ENCODE measurements around the gene METTL25. TPM values are rescaled to one million over a fixed set of nuclear protein-coding genes. Genes with fewer than 3 reads are reported as not detected.

METTL25 gene
- total RNA-seq, 5 donors from 2014 or later (not counting 1 experiment from before 2014, with no cell fraction given), result 14.5 to 19.7 (median 19.0) TPM

DNA sequence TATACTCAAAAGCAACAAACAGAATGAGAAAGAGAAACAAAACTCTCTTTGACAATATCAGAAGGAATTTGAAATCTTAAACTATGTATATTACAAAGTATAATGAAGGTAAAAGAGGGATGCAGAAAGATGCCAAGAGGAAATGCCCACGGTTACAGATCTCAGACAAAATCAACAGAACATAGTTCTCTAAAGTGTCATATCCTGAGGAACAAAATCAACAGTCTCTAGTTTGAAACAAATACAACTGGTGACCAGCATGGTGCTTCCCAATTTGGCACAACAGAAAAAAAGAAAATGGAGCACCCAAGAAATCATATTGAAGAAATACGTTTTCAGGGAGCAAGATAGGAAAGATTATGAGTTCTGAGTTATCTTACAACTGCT, 116.5 kb downstream of the METTL25 start:
- Histone ChIP-seq H3K27me3 (replicated peaks in 1 of 2; ENCODE audit: control insufficient read depth in 2 of 2, extremely low read depth in 1 of 2, insufficient read depth in 2 of 2, low read length in 1 of 2) (no peaks in the 10 kb centered on the region), H3K36me3 (ENCODE audit: control insufficient read depth in 2 of 2, extremely low read depth in 1 of 2, insufficient read depth in 1 of 2, low read length in 1 of 2) (peaks cover 0 to 7% of the 10 kb centered on the region in 2 donors), H3K27ac (ENCODE audit: low read length) (no peak overlapping the region), H3K9me3 (no peaks in the 10 kb centered on the region), H3K4me3 (ENCODE audit: control insufficient read depth in 1 of 2, extremely low read depth in 1 of 2, low read length in 1 of 2) (no peak overlapping the region), H3K4me1 (ENCODE audit: control insufficient read depth in 1 of 2, extremely low read depth in 1 of 2, insufficient read depth in 2 of 2, low read length in 2 of 2) (no peaks in the 10 kb centered on the region)
- ChIA-PET CTCF (no interaction called here), POLR2A (no interaction called here)
- DNase-seq (no peak), ATAC-seq (replicated peaks in 1 of 4) (no peak)
- Mint-ChIP-seq H3K4me3 (no peak overlapping the region), H3K9me3 (peaks cover 10 to 22% (median 15%) of the 10 kb centered on the region in 3 donors), H3K27me3 (no peaks in the 10 kb centered on the region), H3K36me3 (peaks cover 62% of the 10 kb centered on the region), H3K27ac (no peak overlapping the region), H3K4me1 (no peaks in the 10 kb centered on the region)
- 100% methylated on average over 1 of the region's 2 CpGs for WGBS (ENCODE audit: insufficient coverage)

DNA sequence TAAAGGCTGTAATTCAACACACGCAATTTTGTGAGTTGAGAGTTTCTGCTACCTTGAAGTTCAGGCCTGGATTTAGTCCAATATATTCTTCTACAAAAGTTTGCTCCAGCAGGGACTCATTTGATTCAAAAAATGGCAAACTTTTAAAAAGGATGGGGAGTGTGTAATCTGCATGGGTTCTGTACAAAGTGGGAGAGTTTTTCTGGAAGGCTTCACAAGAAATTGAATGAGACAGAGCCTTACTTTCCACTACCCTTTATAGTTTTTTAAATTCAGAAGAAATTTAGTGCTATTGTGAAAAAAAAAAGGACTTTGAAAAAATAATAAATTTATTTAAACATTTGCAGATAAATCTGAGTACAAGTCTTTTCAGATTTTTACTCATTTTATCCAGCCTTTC, 116.9 kb downstream of the METTL25 start:
- Histone ChIP-seq H3K4me1 (ENCODE audit: control insufficient read depth in 1 of 2, extremely low read depth in 1 of 2, insufficient read depth in 2 of 2, low read length in 2 of 2) (no peaks in the 10 kb centered on the region), H3K36me3 (ENCODE audit: control insufficient read depth in 2 of 2, extremely low read depth in 1 of 2, insufficient read depth in 1 of 2, low read length in 1 of 2) (peaks cover 0 to 7% of the 10 kb centered on the region in 2 donors), H3K9me3 (no peaks in the 10 kb centered on the region), H3K27me3 (replicated peaks in 1 of 2; ENCODE audit: control insufficient read depth in 2 of 2, extremely low read depth in 1 of 2, insufficient read depth in 2 of 2, low read length in 1 of 2) (no peaks in the 10 kb centered on the region), H3K4me3 (ENCODE audit: control insufficient read depth in 1 of 2, extremely low read depth in 1 of 2, low read length in 1 of 2) (no peak overlapping the region), H3K27ac (ENCODE audit: low read length) (no peak overlapping the region)
- 83% methylated on average over 1 of the region's 1 CpG for WGBS (ENCODE audit: insufficient coverage)
- no peaks in the 10 kb centered on the region for H3K27me3 Mint-ChIP-seq
- H3K4me3 Mint-ChIP-seq, result no peak overlapping the region
- H3K27ac Mint-ChIP-seq, result no peak overlapping the region
- peaks cover 9 to 21% (median 17%) of the 10 kb centered on the region in 3 donors for H3K9me3 Mint-ChIP-seq
- ATAC-seq (replicated peaks in 1 of 4) (no peak), DNase-seq (no peak)
- peaks cover 65% of the 10 kb centered on the region for H3K36me3 Mint-ChIP-seq
- POLR2A ChIA-PET, result no interaction called here
- CTCF ChIA-PET, result no interaction called here
- H3K4me1 Mint-ChIP-seq, result no peaks in the 10 kb centered on the region

GRCh38 chr12:82476511-82476910, 118.2 kb downstream of the METTL25 start:
- 100% methylated on average over 3 of the region's 4 CpGs for WGBS (ENCODE audit: insufficient coverage)
- H3K36me3 ChIP-seq (ENCODE audit: control insufficient read depth in 2 of 2, extremely low read depth in 1 of 2, insufficient read depth in 1 of 2, low read length in 1 of 2), result peaks cover 0 to 4% of the 10 kb centered on the region in 2 donors
- ChIA-PET CTCF (no interaction called here), POLR2A (interaction anchor here in 1 of 2 donors (0.6 kb wide), 1 partner anchor 42 kb away, joined by 3 read pairs; no protein-coding TSS in a partner anchor)
- no peak for ATAC-seq (replicated peaks in 1 of 4)
- no peak overlapping the region for H3K4me3 ChIP-seq (ENCODE audit: control insufficient read depth in 1 of 2, extremely low read depth in 1 of 2, low read length in 1 of 2)
- H3K27ac ChIP-seq (ENCODE audit: low read length), result no peak overlapping the region
- Mint-ChIP-seq H3K4me1 (no peaks in the 10 kb centered on the region), H3K27me3 (no peaks in the 10 kb centered on the region), H3K36me3 (peaks cover 57% of the 10 kb centered on the region), H3K9me3 (peaks cover 5 to 11% (median 11%) of the 10 kb centered on the region in 3 donors), H3K4me3 (no peak overlapping the region), H3K27ac (no peak overlapping the region)
- DNase-seq, result no peak
- H3K9me3 ChIP-seq, result no peaks in the 10 kb centered on the region
- no peaks in the 10 kb centered on the region for H3K27me3 ChIP-seq (replicated peaks in 1 of 2; ENCODE audit: control insufficient read depth in 2 of 2, extremely low read depth in 1 of 2, insufficient read depth in 2 of 2, low read length in 1 of 2)
- no peaks in the 10 kb centered on the region for H3K4me1 ChIP-seq (ENCODE audit: control insufficient read depth in 1 of 2, extremely low read depth in 1 of 2, insufficient read depth in 2 of 2, low read length in 2 of 2)

DNA sequence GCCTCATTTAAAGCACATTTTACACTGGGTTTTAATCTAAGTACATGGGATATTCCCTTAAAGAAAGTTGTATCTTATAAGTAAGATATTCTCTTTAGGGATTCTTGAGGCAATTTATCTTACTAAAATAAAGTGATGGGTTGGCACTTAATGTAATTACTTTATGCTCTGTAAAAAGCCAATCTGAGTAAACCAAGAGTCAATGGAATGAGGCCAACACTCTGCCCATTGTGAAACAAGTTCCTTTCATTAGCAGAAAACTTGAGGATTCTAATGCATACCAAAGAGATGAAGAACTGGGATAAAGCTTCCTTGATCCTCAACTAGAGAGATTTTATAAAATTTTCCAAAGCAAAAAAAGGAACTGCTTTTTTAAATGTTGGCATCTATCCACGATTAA, 121.2 kb downstream of the METTL25 start:
- ChIA-PET CTCF (no interaction called here), POLR2A (no interaction called here)
- Histone ChIP-seq H3K9me3 (peaks cover 2% of the 10 kb centered on the region), H3K27ac (ENCODE audit: low read length) (no peak overlapping the region), H3K27me3 (replicated peaks in 1 of 2; ENCODE audit: control insufficient read depth in 2 of 2, extremely low read depth in 1 of 2, insufficient read depth in 2 of 2, low read length in 1 of 2) (no peaks in the 10 kb centered on the region), H3K4me3 (ENCODE audit: control insufficient read depth in 1 of 2, extremely low read depth in 1 of 2, low read length in 1 of 2) (no peak overlapping the region), H3K4me1 (ENCODE audit: control insufficient read depth in 1 of 2, extremely low read depth in 1 of 2, insufficient read depth in 2 of 2, low read length in 2 of 2) (no peaks in the 10 kb centered on the region), H3K36me3 (ENCODE audit: control insufficient read depth in 2 of 2, extremely low read depth in 1 of 2, insufficient read depth in 1 of 2, low read length in 1 of 2) (no peaks in the 10 kb centered on the region)
- peaks cover 38% of the 10 kb centered on the region for H3K36me3 Mint-ChIP-seq
- DNase-seq (no peak), ATAC-seq (replicated peaks in 1 of 4) (no peak)
- peaks cover 16 to 26% (median 24%) of the 10 kb centered on the region in 3 donors for H3K9me3 Mint-ChIP-seq
- H3K4me1 Mint-ChIP-seq, result no peaks in the 10 kb centered on the region
- no peak overlapping the region for H3K27ac Mint-ChIP-seq
- H3K27me3 Mint-ChIP-seq, result no peaks in the 10 kb centered on the region
- no peak overlapping the region for H3K4me3 Mint-ChIP-seq
- no CpG with 5 or more reads among the region's 1 CpG for WGBS (ENCODE audit: insufficient coverage)

GRCh38 chr12:82480606-82481005, 122.3 kb downstream of the METTL25 start:
- ATAC-seq (replicated peaks in 1 of 4), result no peak
- H3K27me3 Mint-ChIP-seq, result no peaks in the 10 kb centered on the region
- WGBS (ENCODE audit: insufficient coverage), result no CpG with 5 or more reads among the region's 3 CpGs
- H3K4me1 Mint-ChIP-seq, result no peaks in the 10 kb centered on the region
- H3K4me3 Mint-ChIP-seq, result no peak overlapping the region
- H3K9me3 ChIP-seq, result peaks cover 3% of the 10 kb centered on the region
- peaks cover 32% of the 10 kb centered on the region for H3K36me3 Mint-ChIP-seq
- peaks cover 19 to 33% (median 31%) of the 10 kb centered on the region in 3 donors for H3K9me3 Mint-ChIP-seq
- no peak overlapping the region for H3K4me3 ChIP-seq (ENCODE audit: control insufficient read depth in 1 of 2, extremely low read depth in 1 of 2, low read length in 1 of 2)
- no peak overlapping the region for H3K27ac ChIP-seq (ENCODE audit: low read length)
- ChIA-PET CTCF (no interaction called here), POLR2A (no interaction called here)
- H3K4me1 ChIP-seq (ENCODE audit: control insufficient read depth in 1 of 2, extremely low read depth in 1 of 2, insufficient read depth in 2 of 2, low read length in 2 of 2), result no peaks in the 10 kb centered on the region
- H3K27me3 ChIP-seq (replicated peaks in 1 of 2; ENCODE audit: control insufficient read depth in 2 of 2, extremely low read depth in 1 of 2, insufficient read depth in 2 of 2, low read length in 1 of 2), result no peaks in the 10 kb centered on the region
- no peaks in the 10 kb centered on the region for H3K36me3 ChIP-seq (ENCODE audit: control insufficient read depth in 2 of 2, extremely low read depth in 1 of 2, insufficient read depth in 1 of 2, low read length in 1 of 2)
- no peak for DNase-seq
- H3K27ac Mint-ChIP-seq, result no peak overlapping the region

- no CpG with 5 or more reads among the region's 2 CpGs for WGBS (ENCODE audit: insufficient coverage)
- CTCF ChIA-PET, result interaction anchor here in 1 of 2 donors (0.7 kb wide), 1 partner anchor 452 kb away, joined by 3 read pairs; no protein-coding TSS in a partner anchor
- H3K36me3 Mint-ChIP-seq, result peaks cover 28% of the 10 kb centered on the region
- H3K27ac Mint-ChIP-seq, result no peak overlapping the region
- no peaks in the 10 kb centered on the region for H3K27me3 Mint-ChIP-seq
- POLR2A ChIA-PET, result no interaction called here
- no peak overlapping the region for H3K4me3 ChIP-seq (ENCODE audit: control insufficient read depth in 1 of 2, extremely low read depth in 1 of 2, low read length in 1 of 2)
- H3K4me1 Mint-ChIP-seq, result no peaks in the 10 kb centered on the region
- H3K4me3 Mint-ChIP-seq, result no peak overlapping the region
- no peaks in the 10 kb centered on the region for H3K36me3 ChIP-seq (ENCODE audit: control insufficient read depth in 2 of 2, extremely low read depth in 1 of 2, insufficient read depth in 1 of 2, low read length in 1 of 2)
- peaks cover 19 to 39% (median 36%) of the 10 kb centered on the region in 3 donors for H3K9me3 Mint-ChIP-seq
- H3K27me3 ChIP-seq (replicated peaks in 1 of 2; ENCODE audit: control insufficient read depth in 2 of 2, extremely low read depth in 1 of 2, insufficient read depth in 2 of 2, low read length in 1 of 2), result no peaks in the 10 kb centered on the region
- no peak overlapping the region for H3K27ac ChIP-seq (ENCODE audit: low read length)
- peaks cover 3% of the 10 kb centered on the region for H3K9me3 ChIP-seq
- ATAC-seq (replicated peaks in 1 of 4), result no peak
- no peak for DNase-seq
- H3K4me1 ChIP-seq (ENCODE audit: control insufficient read depth in 1 of 2, extremely low read depth in 1 of 2, insufficient read depth in 2 of 2, low read length in 2 of 2), result no peaks in the 10 kb centered on the region
Measured at GRCh38 chr12:82481954-82482353, 123.6 kb downstream of the METTL25 start.
